NT2/D1 (cell line): ENCODE measurements around the gene SLC25A22.

Source experiments
- SUZ12 ChIP-seq: IDR thresholded peaks from 2 replicates; pipeline ENCODE4 v1.6.1; 2011; ENCODE audit not compliant: insufficient read length, insufficient read depth; ENCODE audit errors: extremely low read depth
- YY1 ChIP-seq: IDR thresholded peaks from 2 replicates; pipeline ENCODE4 v1.6.1; 2011; ENCODE audit not compliant: insufficient read length, insufficient read depth

DNA sequence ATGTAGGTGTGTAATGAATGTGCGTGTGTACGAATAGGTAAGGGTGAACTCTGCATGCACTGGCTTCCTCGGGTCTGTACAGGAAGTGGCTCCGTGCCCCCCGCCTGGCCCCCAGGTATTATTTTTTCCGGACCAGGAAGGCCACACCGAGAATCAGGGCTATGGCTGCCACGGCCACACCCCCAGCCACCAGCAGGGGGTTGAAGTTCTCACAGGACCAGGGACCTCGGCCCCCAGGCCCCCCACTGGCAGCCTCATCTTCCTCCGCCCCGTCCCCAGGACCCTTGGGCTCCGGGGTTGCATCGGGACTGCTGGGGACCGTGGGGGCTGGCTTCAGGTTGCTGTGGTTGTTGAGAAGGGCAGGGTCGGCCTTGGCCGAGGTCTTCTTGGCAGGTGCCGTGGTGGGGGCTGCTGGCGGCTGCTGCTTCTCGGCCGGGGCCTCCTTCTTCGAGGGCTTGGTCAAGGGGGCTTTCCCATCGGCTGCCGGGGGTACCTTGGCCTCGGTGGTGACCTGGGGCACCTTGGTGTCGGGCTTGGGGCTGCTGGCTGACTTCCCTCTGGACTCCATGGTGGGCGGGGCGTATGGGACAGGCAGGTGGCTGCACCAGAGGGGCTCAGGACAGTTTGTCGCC lies 10.0 kb downstream of the SLC25A22 start:
- TF ChIP-seq YY1 (no peak), SUZ12 (no peak)
